KG1 (cell line): ENCODE measurements around the gene CATSPER3.

Source experiments
- DNase-seq: peaks from one replicate; lab custom pipeline; 2025; lab: John Stamatoyannopoulos, UW

CATSPER3 gene

DNA sequence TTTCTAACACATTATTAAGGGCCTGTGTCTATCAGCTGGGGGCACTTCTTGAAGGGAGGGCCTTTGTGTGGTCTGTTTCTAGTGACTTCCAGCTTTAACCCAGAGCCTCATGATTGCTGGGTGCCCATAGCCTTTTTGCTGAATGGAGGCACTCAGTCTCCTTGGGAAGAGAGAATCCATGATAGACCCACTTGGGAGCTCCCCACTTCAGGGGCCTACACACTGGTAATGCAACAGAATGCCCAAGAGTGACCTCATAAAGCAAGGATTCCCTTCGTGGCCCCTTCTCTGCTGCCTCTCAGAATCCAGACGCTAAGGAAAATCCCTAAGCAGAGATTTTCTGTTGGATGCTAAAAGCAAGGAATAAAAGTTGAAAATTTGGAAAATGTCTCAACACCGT, at the start of gene CATSPER3:
Gene CATSPER3 (plus strand): TSS at position 301 of the 400 bp plus-strand sequence. CDS start 85 bp downstream, at position 386.
- no peak for DNase-seq

DNA sequence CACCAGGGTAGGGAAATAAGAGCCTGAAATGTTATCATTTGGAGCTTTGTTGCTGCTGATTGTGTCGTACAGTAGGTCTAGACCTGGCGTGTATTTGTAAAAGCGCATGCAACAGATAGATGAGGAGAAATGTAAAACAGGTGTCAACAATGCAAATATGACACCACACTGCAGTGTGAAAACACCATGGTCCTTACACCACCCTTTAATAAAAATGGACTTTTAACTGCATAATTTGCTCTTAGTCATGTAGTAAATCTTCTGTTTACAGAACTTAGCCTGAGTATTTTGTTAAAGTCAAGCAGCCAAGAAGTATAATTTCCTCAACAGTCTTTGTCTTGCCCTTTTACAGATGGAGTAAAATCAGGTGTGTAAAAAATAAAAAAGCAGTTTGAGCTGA, 48.8 kb upstream of the CATSPER3 start:
- DNase-seq, result no peak

DNA sequence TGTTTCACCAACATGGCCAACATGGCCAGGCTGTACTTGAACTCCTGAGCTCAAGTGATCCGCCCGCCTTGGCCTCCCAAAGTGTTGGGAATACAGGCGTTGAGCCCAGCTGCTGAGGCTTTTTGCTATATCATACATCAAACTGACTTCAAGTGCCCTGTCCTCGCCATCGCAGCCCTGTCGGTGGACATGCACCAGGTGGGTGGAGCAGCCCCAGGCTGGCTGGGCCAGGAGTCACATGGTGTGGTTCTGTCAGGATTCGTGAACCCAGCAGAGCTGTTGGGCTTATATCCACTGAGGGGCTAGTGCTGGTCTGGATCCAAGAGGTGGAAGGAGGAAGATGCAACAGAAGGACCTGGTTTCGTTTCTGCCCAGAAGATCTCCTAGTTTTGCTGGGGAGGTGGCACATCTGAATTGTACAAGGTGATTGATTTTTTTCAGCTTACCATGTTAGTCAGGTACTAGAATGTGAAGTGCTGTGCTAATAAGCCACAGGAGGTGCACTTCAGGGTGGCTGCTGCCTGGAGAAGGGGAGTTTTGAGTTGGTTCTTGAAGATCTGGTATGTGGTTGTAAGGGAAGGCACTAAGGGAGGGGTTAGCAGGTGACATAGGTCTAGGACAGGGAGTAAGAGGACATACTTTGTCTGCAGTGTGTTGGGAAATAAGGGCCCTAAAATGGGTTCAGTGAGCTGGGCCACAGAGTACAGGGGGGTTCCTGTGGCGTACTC, 46.7 kb upstream of the CATSPER3 start:
- no peak for DNase-seq

DNA sequence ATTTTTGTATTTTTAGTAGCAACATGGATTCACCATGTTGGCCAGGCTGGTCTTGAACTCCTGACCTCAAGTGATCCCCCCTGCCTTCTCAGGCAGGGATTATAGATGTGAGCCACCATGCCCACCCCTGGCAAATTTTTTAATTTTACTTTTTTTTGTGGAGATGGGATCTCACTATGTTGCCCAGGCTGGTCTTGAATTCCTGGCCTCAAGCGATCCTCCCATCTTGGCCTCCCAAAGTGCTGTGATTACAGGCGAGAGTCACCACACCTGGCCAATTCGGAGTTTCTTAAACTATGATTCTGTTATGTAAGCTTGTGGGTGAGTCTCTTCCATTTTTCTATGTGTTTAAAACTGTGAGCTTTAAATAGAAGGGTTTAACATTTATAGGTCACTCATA, 35.2 kb upstream of the CATSPER3 start:
- no peak for DNase-seq

DNA sequence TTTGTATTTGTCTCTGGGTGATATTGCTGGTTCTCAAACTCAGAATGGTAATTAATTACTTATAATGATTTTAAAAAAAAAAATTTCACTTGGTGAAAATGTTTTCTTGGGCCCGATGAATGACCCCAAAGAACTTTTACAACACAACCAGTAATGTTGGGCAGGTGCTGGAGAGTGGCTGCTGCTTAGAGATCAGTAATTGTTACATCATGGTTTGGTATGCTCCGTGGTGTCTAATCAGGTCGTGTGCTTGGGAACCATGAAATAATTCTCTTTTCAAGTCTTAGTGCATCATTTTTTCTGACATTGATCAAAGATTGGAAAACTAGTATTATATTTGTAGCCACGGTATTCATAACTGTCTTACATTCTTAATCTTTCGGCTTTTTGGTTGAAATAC, 33.5 kb upstream of the CATSPER3 start:
- no peak for DNase-seq

DNA sequence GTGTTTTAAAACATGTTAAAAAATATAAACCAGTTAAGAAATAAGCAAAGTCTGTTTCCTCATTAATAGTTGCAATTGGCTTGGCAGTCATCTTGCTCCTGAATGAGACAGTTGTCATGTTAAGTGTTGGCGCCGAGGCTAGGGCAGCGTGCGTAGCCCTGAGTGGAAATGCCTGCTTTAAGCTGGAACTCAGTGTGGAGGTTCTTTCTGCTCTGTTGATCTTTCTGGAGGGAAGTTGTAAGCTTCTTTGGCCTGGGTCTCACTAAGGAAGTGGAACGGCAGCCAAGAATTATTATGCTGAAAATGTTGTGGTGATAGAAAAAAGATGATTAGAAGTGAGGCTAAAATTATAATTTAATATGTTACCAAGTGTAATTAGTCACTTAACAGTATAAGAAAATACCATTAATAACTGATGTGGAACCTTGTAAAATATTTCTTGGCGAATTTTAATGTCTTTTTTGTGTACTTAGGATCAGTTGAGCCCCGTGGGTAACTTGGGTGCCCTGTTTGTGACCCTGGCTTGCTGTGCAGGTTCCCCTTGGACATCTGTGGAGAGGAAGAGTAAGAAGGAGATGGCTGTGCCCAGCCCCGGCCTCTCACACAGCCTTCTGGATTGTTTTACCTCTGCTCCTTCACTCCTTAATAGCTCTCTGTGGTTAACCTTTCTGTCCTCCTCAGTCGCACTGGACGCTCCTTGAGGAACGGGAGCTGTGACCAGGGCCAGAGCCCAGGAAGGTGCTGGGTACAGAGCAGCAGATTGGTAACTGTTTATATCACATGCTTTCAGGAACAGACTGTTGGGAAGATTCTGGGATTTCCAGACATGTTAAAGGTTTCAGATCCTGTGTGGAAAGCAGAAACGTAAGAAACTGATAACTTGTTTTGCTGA, 31.8 kb upstream of the CATSPER3 start:
- no peak for DNase-seq

DNA sequence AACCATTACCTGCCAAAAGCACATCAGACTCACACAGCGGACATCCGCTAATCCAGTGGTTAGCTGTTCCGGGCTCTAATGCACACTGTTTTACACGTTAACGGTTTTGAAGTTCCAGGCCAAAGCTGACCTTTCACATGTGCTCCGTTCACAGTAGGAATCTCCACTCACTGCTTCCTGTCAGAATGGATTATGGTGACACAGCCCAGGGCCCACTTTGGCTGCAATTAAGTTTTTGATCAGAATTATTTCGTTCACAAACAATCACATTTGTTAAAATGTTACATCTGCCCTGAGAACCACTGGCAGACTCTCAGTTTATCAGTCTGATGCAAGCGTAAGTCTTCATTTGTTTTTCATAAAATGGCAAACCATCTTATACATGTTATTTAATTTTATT, 30.2 kb upstream of the CATSPER3 start:
- DNase-seq, result no peak

DNA sequence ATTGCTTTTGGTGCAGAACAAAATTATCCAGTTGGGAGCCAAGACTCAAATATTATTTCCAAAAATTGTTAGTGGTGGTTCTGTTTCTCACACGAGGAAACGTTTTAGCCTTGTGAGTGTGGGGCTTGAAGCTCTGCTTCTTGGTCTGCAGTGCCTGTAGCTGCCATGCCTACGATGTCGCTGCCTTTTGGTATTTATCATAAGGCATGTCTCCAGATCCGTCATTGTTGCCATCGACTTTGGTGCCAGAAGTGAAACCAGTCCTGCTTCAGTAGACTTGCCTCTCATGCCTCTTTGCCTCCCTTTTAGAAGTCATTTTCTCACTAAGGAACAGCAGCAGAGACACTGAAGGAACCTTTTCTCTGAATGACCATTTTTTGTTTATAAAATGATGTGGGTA, 29.7 kb upstream of the CATSPER3 start:
- DNase-seq, result no peak

DNA sequence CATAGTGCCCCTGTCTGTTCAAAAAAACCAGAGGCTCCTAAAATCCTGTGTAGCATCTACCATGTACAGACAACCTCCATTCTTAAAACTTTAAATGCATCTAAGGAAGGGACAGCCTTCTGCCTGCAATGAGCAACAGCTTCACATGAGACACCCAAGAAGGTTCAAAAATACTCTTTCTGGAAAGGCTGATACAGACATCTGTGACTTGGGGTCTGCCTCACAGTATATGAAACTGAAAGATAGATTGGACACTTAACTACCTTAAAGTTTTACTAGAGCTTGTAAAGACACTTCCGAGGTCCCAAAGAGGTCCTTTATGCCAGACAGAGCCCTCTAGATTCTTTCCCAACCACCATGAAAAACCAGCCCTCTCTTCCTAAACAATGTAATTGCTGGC, 28.2 kb upstream of the CATSPER3 start:
- no peak for DNase-seq

DNA sequence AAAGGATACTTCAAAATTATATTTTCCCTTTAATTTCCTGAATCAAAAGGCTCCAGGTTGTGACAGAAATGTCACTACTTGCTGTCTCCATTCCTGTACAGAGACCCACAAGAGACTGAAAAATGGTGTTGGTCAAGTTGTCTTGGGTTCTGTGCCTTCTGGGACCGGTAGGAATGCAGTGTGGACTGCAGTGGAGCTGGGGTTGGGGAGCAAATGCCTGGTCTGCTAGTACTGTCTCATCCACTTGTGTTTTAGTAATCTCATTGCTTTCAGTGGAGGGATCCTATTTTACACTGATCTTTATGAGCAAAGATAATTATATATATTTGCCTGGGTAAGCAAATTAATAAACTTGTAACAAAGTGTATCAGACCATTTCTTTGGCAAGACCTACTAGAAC, 24.2 kb upstream of the CATSPER3 start:
- DNase-seq, result no peak

DNA sequence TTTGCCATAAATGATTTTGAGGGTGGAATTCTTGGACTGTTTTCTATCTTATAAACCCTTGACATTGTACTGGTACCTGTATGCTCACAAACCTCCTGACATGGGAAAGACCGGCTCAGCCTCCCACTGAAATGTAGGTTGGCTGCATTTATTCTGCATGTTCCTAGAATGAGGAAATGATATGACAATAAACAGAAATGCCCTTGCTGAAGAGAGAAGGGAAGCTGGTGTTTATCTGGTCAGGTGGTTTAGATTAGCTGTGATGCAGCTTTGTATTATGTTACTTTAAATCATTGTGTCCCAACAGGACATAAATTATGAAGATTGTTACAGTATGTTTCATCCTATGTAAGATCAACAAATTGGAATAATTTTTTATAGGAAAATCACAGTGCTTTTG, 23.1 kb upstream of the CATSPER3 start:
- no peak for DNase-seq

DNA sequence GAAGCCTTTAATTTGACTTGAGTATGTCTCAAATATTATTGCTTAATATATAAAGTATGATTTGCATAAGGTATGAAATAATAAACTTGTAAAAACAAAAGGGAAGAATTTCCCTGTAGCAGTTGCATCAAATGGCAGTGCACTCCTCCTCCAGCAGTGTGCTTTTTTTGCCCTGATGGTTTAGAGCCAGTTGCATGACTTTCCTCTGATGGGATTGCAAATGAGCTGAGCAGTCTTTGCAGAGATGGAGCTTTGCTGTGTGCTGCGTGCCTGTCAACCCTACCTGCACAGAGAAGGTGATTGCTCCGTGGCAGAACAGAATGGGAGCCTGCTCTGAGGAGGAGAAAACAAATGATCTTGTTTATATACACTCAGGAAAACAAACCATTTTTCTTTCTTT, 22.7 kb upstream of the CATSPER3 start:
- no peak for DNase-seq

DNA sequence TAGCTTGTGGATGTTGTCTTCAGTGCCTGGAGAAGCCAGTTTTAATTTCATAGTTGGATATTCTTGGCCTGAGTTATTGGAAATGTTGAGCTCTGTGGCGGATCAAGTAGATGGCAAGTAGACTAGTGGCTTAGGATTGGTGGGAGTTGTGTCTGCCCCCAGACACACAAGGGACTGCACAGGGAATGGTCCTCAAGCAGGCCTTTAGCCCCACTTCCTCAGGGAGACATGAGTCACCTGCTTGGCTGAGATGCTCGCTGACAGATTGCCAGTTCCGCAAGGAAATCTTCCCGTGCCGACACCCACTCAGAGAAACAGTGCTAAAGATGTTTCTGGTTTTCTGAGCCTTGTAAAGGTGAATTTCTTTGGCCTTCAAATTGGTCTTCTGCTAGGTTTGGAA, 18.8 kb upstream of the CATSPER3 start:
- no peak for DNase-seq

DNA sequence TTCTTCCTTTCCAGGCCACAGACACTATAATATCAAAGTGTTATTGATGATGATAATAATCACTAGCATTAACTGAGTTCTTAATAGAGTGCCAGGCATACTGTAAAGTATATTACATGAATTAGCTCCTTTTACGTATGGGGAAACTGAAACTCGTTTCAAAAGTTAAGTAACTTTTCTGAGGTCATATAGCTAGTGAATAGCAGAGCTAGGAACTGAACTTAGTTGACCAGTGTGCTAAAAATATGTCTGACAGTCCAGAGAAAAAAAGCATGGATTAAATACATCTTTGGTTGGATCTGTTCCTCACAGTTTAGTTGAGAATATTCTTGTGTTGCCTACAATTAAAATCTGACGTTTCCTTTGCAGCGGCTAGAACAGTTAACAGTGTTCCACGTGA, 18.4 kb upstream of the CATSPER3 start:
- no peak for DNase-seq

DNA sequence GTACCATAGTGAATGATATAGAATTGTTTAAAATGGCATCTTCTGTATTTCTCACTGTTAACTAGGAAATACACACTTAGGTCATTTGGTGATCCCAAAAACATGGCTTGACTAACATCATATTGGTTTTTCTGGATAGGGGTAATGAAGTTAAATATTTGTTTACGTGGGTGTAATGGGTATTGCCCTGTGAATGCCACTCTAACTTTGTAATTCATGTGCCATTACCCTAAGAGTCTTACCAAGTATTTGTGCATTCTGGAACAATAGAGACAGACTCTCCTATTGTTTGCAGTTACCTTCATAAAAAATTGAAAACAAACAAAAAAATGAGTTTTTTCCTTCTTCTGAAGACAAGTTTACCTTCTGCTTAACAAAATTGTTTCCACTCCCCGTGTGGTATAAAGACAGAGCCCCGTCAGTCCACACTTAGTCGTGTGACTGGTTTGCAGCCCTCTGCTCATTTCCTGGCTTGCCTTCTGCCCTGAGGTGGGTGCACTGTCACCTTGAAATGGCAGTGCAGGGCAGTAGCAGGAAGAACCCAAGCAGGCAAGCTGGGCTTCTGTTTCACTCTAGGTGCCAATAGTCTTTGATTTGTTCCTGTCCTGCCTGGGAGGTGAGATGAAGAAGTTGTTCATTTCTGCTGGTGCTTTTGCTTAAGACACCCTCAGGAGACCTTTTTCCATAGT, 9.6 kb upstream of the CATSPER3 start:
- DNase-seq, result no peak

DNA sequence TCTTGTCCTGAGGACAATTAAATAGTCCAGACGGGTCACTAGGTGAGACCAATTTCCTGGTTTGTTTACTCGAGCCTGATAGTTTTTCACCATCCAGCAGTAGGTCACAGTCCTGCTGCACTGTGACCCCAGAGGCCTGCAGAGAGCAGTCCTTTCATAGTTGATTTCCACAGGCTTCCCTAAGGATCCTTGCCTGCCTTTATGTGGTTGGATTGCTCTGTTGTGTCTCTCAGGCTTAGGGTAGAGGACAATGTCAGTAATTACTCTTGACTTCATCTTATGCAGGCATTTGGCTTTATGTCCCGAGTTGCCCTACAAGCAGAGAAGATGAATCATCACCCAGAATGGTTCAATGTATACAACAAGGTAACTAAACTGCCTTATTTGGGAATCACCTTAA, 9.0 kb upstream of the CATSPER3 start:
- DNase-seq, result no peak

DNA sequence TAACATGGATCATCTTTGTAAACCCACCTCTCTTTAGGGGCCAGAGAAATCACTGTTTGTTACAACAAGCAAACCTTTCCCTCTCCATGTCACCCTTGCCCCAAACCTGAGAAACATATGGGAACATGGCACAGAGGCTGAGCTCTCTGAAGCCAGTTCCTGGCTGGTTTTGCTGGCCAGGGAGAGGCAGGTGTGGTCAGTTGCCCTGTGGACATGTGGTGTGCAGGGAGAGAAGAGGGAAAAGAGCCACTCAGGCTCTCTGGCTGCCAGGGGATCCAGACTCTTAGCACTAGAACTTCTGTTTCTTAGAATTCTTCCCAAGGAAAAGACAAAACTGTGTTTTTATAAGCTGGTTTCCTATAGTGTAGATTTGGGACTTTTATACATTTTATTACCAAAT, 4.6 kb upstream of the CATSPER3 start:
- no peak for DNase-seq

DNA sequence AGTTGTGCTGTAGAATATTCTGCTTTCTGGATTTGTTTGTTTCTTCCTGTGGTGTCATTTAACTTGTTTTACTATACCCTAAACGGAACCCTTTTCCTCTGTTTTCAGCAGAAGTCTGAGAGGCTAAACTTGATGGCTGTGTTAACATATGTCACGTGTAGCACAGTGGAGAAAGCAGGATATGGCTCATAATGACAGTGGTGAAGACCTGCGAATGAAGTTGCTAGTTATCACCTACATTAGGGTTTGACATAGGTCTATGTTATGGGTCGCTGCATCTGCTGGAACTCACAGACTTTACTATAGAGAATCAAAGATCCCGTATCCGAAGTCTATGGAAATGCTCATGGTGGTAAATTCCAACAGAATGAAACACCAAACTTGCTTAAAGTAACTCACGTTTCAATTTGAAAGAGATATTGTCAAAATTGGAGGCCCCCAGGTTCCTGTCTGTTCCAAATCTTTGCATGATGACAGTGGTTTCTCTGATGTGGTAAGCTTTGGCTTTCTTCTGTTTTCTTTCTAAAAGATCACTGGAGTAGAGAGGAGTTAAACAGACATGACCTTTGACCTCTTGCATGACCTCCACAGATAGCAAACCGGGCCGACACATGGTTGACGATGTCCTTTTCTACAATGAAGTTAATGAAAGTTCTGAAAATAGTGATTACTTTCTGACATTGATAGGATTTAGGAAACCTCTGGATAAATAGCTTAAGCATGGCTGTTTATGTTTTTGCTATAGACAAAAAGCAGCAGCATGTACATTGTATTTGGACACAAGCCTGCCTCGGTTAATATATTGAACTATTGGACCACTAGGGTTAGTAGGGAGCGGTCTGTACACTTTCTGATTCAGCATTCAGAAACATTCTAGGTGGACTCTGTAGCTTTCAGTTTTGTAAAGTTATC, 3.1 kb upstream of the CATSPER3 start:
- DNase-seq, result no peak

DNA sequence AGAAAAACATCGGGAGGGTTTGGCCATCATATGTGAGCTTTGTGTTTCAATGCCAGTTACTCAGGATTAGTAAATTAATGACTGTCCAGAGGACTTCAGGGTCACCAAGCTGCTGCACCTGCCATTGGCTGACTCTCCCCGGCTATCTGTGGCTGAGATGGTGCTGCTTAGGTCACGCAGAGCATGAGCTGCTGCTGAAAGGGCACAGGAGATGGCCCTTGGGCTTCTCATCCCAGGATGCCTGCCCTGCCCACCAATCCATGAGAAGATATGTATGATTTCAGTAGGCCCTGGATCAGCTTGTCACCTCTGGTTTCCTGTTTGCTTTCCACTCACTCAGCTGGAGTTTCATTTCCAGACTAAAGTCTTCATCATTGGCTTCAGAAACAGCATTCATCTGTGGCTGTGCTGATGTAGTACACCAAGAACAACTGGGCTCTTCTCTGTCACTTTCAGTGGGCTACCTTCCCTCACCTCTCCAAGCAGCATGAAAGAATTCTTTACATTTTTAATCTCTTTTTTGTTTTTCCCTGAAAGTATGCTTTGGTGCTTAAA, 2.4 kb upstream of the CATSPER3 start:
- DNase-seq, result no peak

DNA sequence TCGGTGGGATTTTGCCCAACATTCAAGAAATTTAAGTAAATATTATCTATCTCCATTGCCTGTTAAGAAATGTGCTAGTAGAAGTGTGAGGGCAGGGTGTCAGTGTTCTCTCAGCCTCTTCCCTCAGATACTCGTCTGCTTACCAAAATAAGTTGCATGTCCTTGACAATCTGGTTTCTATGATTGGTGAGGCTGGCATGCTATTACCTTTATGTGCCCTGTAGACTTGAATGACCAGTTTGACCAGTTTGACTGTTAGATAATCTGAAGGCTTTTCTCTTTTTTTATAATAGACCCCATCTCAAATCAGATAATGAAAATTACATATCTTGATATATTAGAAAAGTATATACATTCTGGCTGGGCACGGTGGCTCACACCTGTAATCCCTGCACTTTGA, 348 bp downstream of the CATSPER3 start:
- DNase-seq, result no peak

DNA sequence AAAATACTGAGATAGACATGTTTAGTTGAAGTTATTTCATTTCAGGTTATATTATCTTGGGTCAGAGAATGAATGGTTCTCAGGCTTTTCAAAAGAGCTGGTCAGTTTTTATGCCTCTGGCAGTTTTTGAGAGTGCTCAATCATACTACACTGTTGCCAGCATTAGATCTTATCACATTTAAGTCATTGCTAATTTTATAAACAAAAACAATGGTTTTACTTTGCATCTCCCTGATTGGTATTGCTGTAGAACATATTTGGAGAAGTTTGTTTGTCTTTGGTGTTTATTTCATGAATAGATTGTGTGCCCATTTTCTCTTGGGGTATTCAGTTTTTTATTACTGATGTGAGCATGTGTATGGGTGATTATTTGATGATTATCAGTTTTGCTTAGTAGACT, 1.5 kb downstream of the CATSPER3 start:
- no peak for DNase-seq
